K562 (cell line): ENCODE results near the gene VAC14. TPM values are rescaled to one million over a fixed set of nuclear protein-coding genes. Genes with fewer than 3 reads are reported as not detected.

Experiments
- ATAC-seq: fragments of 200-7000 bp; cut with Tn5 transposase; 3 replicates; pipeline ENCODE4 v1.9.1; 2020; ENCODE audit warnings: moderate library complexity
- BruUV-seq: library from RNA; stranded (reverse); fragments of 400-500 nt; replicated peaks from 2 replicates; lab custom pipeline; 2021; lab: Mats Ljungman, UMichigan
- CTCF ChIA-PET: fragments of 300-600 bp; formaldehyde crosslinking; extraction: SDS; loops from one replicate; lab custom pipeline; 2021; ENCODE audit warnings: low intra/inter-chr PET ratio; lab: Yijun Ruan, JAX
- POLR2A ChIA-PET: fragments of 300-600, 350-650 bp; sonication (Branson Sonifier 250); formaldehyde crosslinking; extraction: SDS; loops from one replicate; lab custom pipeline; 2021; ENCODE audit warnings: antibody characterized with exemption, inconsistent platforms; lab: Yijun Ruan, JAX
- DNase-seq, 4 experiments: peaks; one replicate each; pipeline versions ENCODE4 v3.0.0 to v3.0.0-alpha.2; 2011 to 2018; ENCODE audit warnings: low spot score in 3 of 4, mixed read lengths in 3 of 4; ENCODE audit errors: extremely low read depth in 1 of 4
- FAIRE-seq: peaks from 2 replicates; lab custom pipeline; 2011; peaks lifted over from hg19 to GRCh38; lab: Jason Lieb, UNC
- H2AFZ ChIP-seq: 2 replicates; pipeline ENCODE4 v1.6.0; 2011; ENCODE audit warnings: low read depth, low read length, control low read depth, inconsistent platforms
- H3K27ac ChIP-seq: fragments of 200-600 bp; 3 replicates; pipeline ENCODE4 v1.8.0; 2011; ENCODE audit warnings: low read depth, mild to moderate bottlenecking, control low read depth, inconsistent platforms, low read length, moderate library complexity, mixed read lengths; ENCODE audit errors: extremely low read depth
- H3K27me3 ChIP-seq, 2 experiments: fragments of 300-600 bp in 1 of 2; 2 replicates in 1 of 2; 3 replicates in 1 of 2; pipeline versions ENCODE4 v1.6.0 to v1.8.0; 2011; ENCODE audit warnings: inconsistent platforms in 2 of 2, low read length in 2 of 2, mild to moderate bottlenecking in 1 of 2, mixed read lengths in 1 of 2, moderate library complexity in 1 of 2; ENCODE audit not compliant: control insufficient read depth in 2 of 2, insufficient read depth in 2 of 2
- H3K36me3 ChIP-seq: fragments of 300-600 bp; 3 replicates; pipeline ENCODE4 v1.8.0; 2011; ENCODE audit warnings: mild to moderate bottlenecking, low read length, inconsistent platforms; ENCODE audit not compliant: control insufficient read depth, insufficient read depth
- H3K4me1 ChIP-seq, 2 experiments: fragments of 200-600 bp in 1 of 2; replicated peaks in 1 of 2; 2 replicates in 1 of 2; 3 replicates in 1 of 2; pipeline versions ENCODE4 v1.5.1 to v1.8.0; 2011; ENCODE audit warnings: inconsistent platforms in 2 of 2, low read length in 2 of 2, mild to moderate bottlenecking in 1 of 2, mixed read lengths in 1 of 2, moderate library complexity in 1 of 2; ENCODE audit not compliant: control insufficient read depth in 2 of 2, insufficient read depth in 2 of 2
- H3K4me2 ChIP-seq: 2 replicates; pipeline ENCODE4 v1.6.1; 2011; ENCODE audit warnings: low read length, control low read depth, inconsistent platforms, mixed read lengths; ENCODE audit not compliant: insufficient read depth
- H3K4me3 ChIP-seq: fragments of 200-600 bp; sonication (generic), shearing (Covaris generic); 2 replicates; pipeline ENCODE4 v1.5.1; 2016; ENCODE audit warnings: control low read depth, inconsistent platforms
- H3K79me2 ChIP-seq: fragments of 200-600 bp; 3 replicates; pipeline ENCODE4 v1.8.0; 2011; ENCODE audit warnings: low read length, inconsistent platforms; ENCODE audit not compliant: control insufficient read depth, insufficient read depth
- H3K9ac ChIP-seq, 2 experiments: 2 replicates each; pipeline versions ENCODE4 v1.6.0 to v1.6.1; 2011; ENCODE audit warnings: low read depth in 2 of 2, low read length in 2 of 2, control low read depth in 1 of 2, inconsistent platforms in 1 of 2, mild to moderate bottlenecking in 1 of 2, mixed read lengths in 1 of 2; ENCODE audit not compliant: insufficient read depth in 1 of 2
- H3K9me1 ChIP-seq: one replicate; pipeline ENCODE4 v1.6.0; 2011; ENCODE audit warnings: inconsistent platforms, mild to moderate bottlenecking, low read length, moderate library complexity; ENCODE audit not compliant: control insufficient read depth, insufficient read depth
- H3K9me3 ChIP-seq: replicated peaks from 2 replicates; pipeline ENCODE4 v1.5.1; 2011; ENCODE audit warnings: low read depth, low read length, inconsistent platforms; ENCODE audit not compliant: control insufficient read depth, insufficient read depth
- H4K20me1 ChIP-seq: replicated peaks from 2 replicates; pipeline ENCODE4 v1.6.1; 2011; ENCODE audit warnings: low read length, inconsistent platforms, mixed read lengths; ENCODE audit not compliant: control insufficient read depth, insufficient read depth
- C11orf30 ChIP-seq: fragments of 450-650 bp; IDR thresholded peaks from 2 replicates; pipeline ENCODE4 v1.6.1; 2016; ENCODE audit warnings: low read depth, mild to moderate bottlenecking
- CHCHD3 ChIP-seq: fragments of 250-450 bp; sonication (Bioruptor Pico); IDR thresholded peaks from 2 replicates; pipeline ENCODE4 v2.1.2; 2022; ENCODE audit warnings: mild to moderate bottlenecking
- EP300 ChIP-seq: IDR thresholded peaks from 2 replicates; pipeline ENCODE4 v1.6.1; 2012; ENCODE audit warnings: low read length, improper control_type of control experiment
- HNRNPLL ChIP-seq: fragments of 200-400 bp; formaldehyde crosslinking; IDR thresholded peaks from 2 replicates; pipeline ENCODE4 v1.6.1; 2017; ENCODE audit warnings: low read length, low read depth, mild to moderate bottlenecking; ENCODE audit not compliant: poor library complexity, severe bottlenecking
- ILF3 ChIP-seq: fragments of 450-650 bp; IDR thresholded peaks from 2 replicates; pipeline ENCODE4 v1.6.1; 2018; ENCODE audit warnings: antibody characterized with exemption, mild to moderate bottlenecking, moderate library complexity, borderline replicate concordance
- KLF1 ChIP-seq: fragments of 450-650 bp; IDR thresholded peaks from 2 replicates; pipeline ENCODE4 v1.6.1; 2016; ENCODE audit warnings: missing genetic modification characterization, missing compliant biosample characterization
- MAFF ChIP-seq: IDR thresholded peaks from 2 replicates; pipeline ENCODE4 v1.6.1; 2012; ENCODE audit warnings: low read length, improper control_type of control experiment
- MAFG ChIP-seq: fragments of 450-650 bp; conservative IDR thresholded peaks from 2 replicates; pipeline ENCODE4 v1.6.1; 2016; ENCODE audit warnings: missing genetic modification characterization, missing compliant biosample characterization
- MYBL2 ChIP-seq, 2 experiments: fragments of 450-650 bp in 1 of 2; sonication (generic) in 1 of 2; formaldehyde crosslinking in 1 of 2; IDR thresholded peaks; 2 replicates each; pipeline versions ENCODE4 v1.6.1 to v1.8.1; 2017 to 2022; ENCODE audit warnings: borderline replicate concordance in 1 of 2, inconsistent platforms in 1 of 2, low read depth in 1 of 2, mild to moderate bottlenecking in 1 of 2, missing genetic modification reagents in 1 of 2, moderate library complexity in 1 of 2
- NCOA4 ChIP-seq: fragments of 450-650 bp; IDR thresholded peaks from 2 replicates; pipeline ENCODE4 v1.6.1; 2018; ENCODE audit warnings: mild to moderate bottlenecking; ENCODE audit not compliant: partially characterized antibody
- NFE2 ChIP-seq: IDR thresholded peaks from 2 replicates; pipeline ENCODE4 v1.6.1; 2014; ENCODE audit warnings: antibody characterized with exemption, low read depth
- NFE2L1 ChIP-seq: fragments of 450-650 bp; IDR thresholded peaks from 2 replicates; pipeline ENCODE4 v1.6.1; 2016; ENCODE audit warnings: missing genetic modification characterization, low read depth, mild to moderate bottlenecking, missing compliant biosample characterization, moderate library complexity, borderline replicate concordance
- ZFP36 ChIP-seq: fragments of 150-350 bp; IDR thresholded peaks from 2 replicates; pipeline ENCODE4 v1.6.1; 2018; ENCODE audit warnings: low read length, low read depth; ENCODE audit not compliant: partially characterized antibody
- ZFX ChIP-seq: sonication (generic); formaldehyde crosslinking; IDR thresholded peaks from 2 replicates; pipeline ENCODE4 v1.8.0; 2022; ENCODE audit warnings: mild to moderate bottlenecking, missing genetic modification reagents, moderate library complexity
- ZNF316 ChIP-seq: fragments of 450-650 bp; IDR thresholded peaks from 2 replicates; pipeline ENCODE4 v1.6.1; 2016
- ZNF507 ChIP-seq: conservative IDR thresholded peaks from 2 replicates; pipeline ENCODE4 v1.6.1; 2017; ENCODE audit warnings: missing genetic modification characterization, missing compliant biosample characterization
- ZNF77 ChIP-seq: fragments of 250-450 bp; sonication (Bioruptor Pico); IDR thresholded peaks from 2 replicates; pipeline ENCODE4 v1.5.0; 2020
- ZNF785 ChIP-seq: fragments of 250-450 bp; sonication (Bioruptor Pico); IDR thresholded peaks from 2 replicates; pipeline ENCODE4 v1.4.0; 2020; ENCODE audit warnings: mild to moderate bottlenecking
- WGBS: fragments of 100-300 bp; shearing (Covaris generic); methylation state at CpG from one replicate; pipeline ENCODE4 v1.1.6; 2016; ENCODE audit warnings: low coverage, mixed read lengths; ENCODE audit not compliant: insufficient coverage; ENCODE audit errors: missing lambda C conversion rate; 5-methylcytosine and 5-hydroxymethylcytosine counted together
- in situ Hi-C: fragments of 300-500 bp; cut with MboI; formaldehyde crosslinking; loops from 4 replicates; pipeline ENCODE4 v1.15.0; 2018; ENCODE audit warnings: inconsistent platforms, mixed read lengths
- intact Hi-C: fragments of 100-400 bp; cut with micrococcal nuclease; formaldehyde crosslinking; loops from 2 replicates; pipeline ENCODE4 v1.14.2; 2022
- polyA plus RNA-seq, 8 experiments: library from polyadenylated mRNA; depleted of rRNA in 4 of 8; stranded (reverse) in 5 of 8; unstranded in 3 of 8; fragments of >200 nt; fragmentation: Nextera tagmentation in 2 of 8; fragmentation: Illumina TruSeq in 1 of 8; extraction: Ambion mirVana in 2 of 8; extraction: Trizol in 1 of 8; gene quantifications; 2 replicates each; pipeline versions ENCODE4 v1.2.1 to v1.2.3, GENCODE V29; 2011 to 2014; ENCODE audit warnings: inconsistent platforms in 1 of 8, missing spikeins in 1 of 8
- total RNA-seq, 7 experiments: library from RNA; depleted of rRNA in 6 of 7; stranded (reverse); fragments of >200 nt in 6 of 7; fragmentation: Illumina TruSeq in 2 of 7; extraction: Trizol in 2 of 7; gene quantifications; 2 replicates each; pipeline versions ENCODE4 v1.2.1 to v1.2.3, GENCODE V29; 2011 to 2021; ENCODE audit warnings: low replicate concordance in 1 of 7
- TF ChIP-seq, protein P1 (sequence below), 2 experiments: fragments of 450-650 bp in 1 of 2; sonication (generic) in 1 of 2; formaldehyde crosslinking; conservative IDR thresholded peaks; 2 replicates each; pipeline versions ENCODE4 v1.4.0 to v1.8.1; 2020 to 2022; ENCODE audit warnings: mild to moderate bottlenecking in 1 of 2, missing genetic modification reagents in 1 of 2
- TF ChIP-seq, protein P2 (sequence below): fragments of 450-650 bp; IDR thresholded peaks from 2 replicates; pipeline ENCODE4 v1.6.1; 2018; ENCODE audit warnings: mild to moderate bottlenecking, low read depth; ENCODE audit not compliant: partially characterized antibody

Gene VAC14
- total and polyA plus RNA-seq, 9 of the 15 experiments (the other 6 are each of a cell fraction or from before 2014, with no cell fraction given) = 1.3 to 41.6 (median 26.6) TPM

DNA sequence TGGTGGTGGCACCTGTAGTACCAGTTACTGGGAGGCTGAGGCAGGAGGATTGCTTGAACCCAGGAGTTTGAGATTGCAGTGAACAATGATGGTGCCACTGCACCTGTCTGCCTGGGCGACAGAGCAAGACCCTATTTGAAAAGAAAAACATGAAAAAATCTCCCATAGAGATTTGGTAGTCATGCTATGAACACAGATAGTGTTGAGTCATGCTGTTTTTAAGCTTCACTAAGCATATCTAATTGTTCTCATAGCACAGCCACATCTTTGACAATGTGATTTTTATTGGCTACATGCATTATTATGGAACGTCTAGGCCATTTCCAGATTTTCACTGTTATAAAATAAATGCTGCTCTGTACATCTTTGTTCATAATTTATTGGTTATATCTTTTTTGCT, 148.6 kb downstream of the VAC14 start:
- H3K9me1 ChIP-seq = no peaks in the 10 kb centered on the region
- FAIRE-seq (no peak), ATAC-seq (no peak), DNase-seq (no peak)
- H3K4me3 ChIP-seq = no peak overlapping the region
- no peaks in the 10 kb centered on the region for H3K36me3 ChIP-seq
- no peaks in the 10 kb centered on the region for H4K20me1 ChIP-seq
- intact Hi-C loops (loop anchor here (2.0 to 10.0 kb wide), 4 partner anchors 75 to 275 kb away; partner anchors contain the start of genes COG4 and SF3B3), in situ Hi-C loops (no loop called here)
- H3K9ac ChIP-seq = no peak overlapping the region
- no peak overlapping the region for H3K4me2 ChIP-seq
- POLR2A ChIA-PET = interaction anchor here (0.5 to 0.6 kb wide), 2 partner anchors 74 to 398 kb away, joined by 3 read pairs; no protein-coding TSS in a partner anchor
- H3K79me2 ChIP-seq = no peaks in the 10 kb centered on the region
- no peak overlapping the region for H3K27ac ChIP-seq
- H3K9me3 ChIP-seq = no peaks in the 10 kb centered on the region
- H3K4me1 ChIP-seq = peaks cover 6 to 24% of the 10 kb centered on the region in 2 experiments
- H2AFZ ChIP-seq = no peak overlapping the region
- CTCF ChIA-PET = interaction anchor here (0.6 kb wide), 1 partner anchor 12 kb away, joined by 4 read pairs; no protein-coding TSS in a partner anchor
- BruUV-seq = no TSS peak
- peaks cover 2 to 11% of the 10 kb centered on the region in 2 experiments; a peak in 3 of 5 replicates for H3K27me3 ChIP-seq
- WGBS = 16% methylated on average over 2 of the region's 2 CpGs
- TF ChIP-seq MAFG (tag) (peak; percentile 81), ZNF316 (peak; percentile 86), NFE2L1 (tag) (no peak; the same call in 1 of the 2 replicates), KLF1 (tag) (no peak), EP300 (no peak), ZNF507 (no peak), MYBL2 (IDR thresholded peaks at IDR 0.05; ENCODE audit: low read depth) (no peak), MYBL2 (CRISPR knock-in tag; IDR thresholded peaks at IDR 0.05; ENCODE audit: borderline replicate concordance) (no peak), CHCHD3 (CRISPR knock-in tag) (no peak), ZFP36 (no peak), ILF3 (no peak), HNRNPLL (no peak), ZNF785 (CRISPR knock-in tag) (no peak), NCOA4 (no peak), C11orf30 (peak; percentile 78), ZFX (CRISPR knock-in tag) (no peak), ZNF77 (CRISPR knock-in tag) (no peak), MAFF (peak; percentile 51; the same call in 1 of the 2 replicates), NFE2 (peak; percentile 57)
- TF ChIP-seq, protein P1, sequence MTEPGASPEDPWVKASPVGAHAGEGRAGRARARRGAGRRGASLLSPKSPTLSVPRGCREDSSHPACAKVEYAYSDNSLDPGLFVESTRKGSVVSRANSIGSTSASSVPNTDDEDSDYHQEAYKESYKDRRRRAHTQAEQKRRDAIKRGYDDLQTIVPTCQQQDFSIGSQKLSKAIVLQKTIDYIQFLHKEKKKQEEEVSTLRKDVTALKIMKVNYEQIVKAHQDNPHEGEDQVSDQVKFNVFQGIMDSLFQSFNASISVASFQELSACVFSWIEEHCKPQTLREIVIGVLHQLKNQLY (CRISPR knock-in tag; conservative IDR thresholded peaks at IDR 0.05) = no peak
- TF ChIP-seq, protein P2, sequence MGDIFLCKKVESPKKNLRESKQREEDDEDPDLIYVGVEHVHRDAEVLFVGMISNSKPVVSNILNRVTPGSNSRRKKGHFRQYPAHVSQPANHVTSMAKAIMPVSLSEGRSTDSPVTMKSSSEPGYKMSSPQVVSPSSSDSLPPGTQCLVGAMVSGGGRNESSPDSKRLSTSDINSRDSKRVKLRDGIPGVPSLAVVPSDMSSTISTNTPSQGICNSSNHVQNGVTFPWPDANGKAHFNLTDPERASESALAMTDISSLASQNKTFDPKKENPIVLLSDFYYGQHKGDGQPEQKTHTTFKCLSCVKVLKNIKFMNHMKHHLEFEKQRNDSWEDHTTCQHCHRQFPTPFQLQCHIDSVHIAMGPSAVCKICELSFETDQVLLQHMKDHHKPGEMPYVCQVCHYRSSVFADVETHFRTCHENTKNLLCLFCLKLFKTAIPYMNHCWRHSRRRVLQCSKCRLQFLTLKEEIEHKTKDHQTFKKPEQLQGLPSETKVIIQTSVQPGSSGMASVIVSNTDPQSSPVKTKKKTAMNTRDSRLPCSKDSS = no peak
